GM18507 (cell line): ENCODE measurements around the gene SERPINB8.
A peak's percentile ranks its signal among the peaks of the same experiment; 100 is the strongest.

Experiments
- DNase-seq: peaks from one replicate; pipeline ENCODE4 v3.0.0; 2011; ENCODE audit warnings: low read depth; ENCODE audit not compliant: insufficient read length; ENCODE audit errors: extremely low spot score
- FAIRE-seq: peaks from 2 replicates; lab custom pipeline; 2011; peaks lifted over from hg19 to GRCh38; lab: Jason Lieb, UNC

Gene SERPINB8

GRCh38 chr18:63963615-63964256 is 6.1 kb upstream of the SERPINB8 start:
- DNase-seq = no peak
- FAIRE-seq = peak; percentile 85

DNA sequence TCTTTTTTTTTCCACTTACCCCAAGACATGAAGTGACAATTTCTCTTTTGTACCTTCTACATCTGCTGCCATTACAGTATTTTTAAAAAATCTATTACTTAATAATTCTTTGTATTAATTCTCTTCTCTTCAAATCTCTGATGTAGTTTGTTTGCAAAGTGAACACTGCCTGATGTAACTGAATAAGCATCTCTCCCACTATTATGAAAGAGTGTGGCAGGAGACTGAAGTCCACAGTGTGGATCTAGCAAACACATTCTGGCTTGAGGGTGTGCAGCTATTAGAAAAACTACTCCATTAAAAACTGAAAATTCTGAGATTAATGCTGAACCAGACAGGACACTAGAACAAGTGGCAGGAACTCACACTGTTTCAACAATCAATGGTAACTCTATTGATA is 5.0 kb upstream of the SERPINB8 start:
- FAIRE-seq = no peak
- no peak for DNase-seq

GRCh38 chr18:63965716-63966330 is 4.1 kb upstream of the SERPINB8 start:
- DNase-seq (no peak), FAIRE-seq (no peak)

GRCh38 chr18:63970809-63971205 is 926 bp downstream of the SERPINB8 start:
- DNase-seq (no peak), FAIRE-seq (no peak)

GRCh38 chr18:63971320-63972001 is 1.6 kb downstream of the SERPINB8 start:
- FAIRE-seq (no peak), DNase-seq (no peak)

- no peak for FAIRE-seq
- DNase-seq = no peak
Observed at GRCh38 chr18:63972002-63972376, 2.1 kb downstream of the SERPINB8 start.

- no peak for DNase-seq
- peak; percentile 77 for FAIRE-seq
Observed at GRCh38 chr18:63974991-63975390, 5.1 kb downstream of the SERPINB8 start.

DNA sequence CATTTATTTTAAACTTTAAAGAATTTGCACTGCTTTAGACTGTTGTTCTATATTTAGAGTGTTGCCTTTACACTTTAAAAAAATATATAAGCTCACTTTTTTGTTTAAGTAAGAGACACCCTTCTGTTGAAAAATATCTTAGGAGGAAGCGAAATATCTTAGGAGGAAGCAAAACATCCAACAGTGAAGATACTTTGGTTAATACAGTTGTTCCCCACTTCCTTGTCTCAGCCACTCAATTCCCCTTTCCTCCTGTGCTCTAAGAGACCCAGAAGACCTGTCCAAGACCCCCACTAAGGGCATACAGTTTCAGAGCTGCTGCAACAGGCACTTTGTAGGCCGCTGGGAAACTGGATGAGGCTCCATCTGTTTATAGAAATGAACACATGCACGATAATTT is 5.7 kb downstream of the SERPINB8 start:
- DNase-seq = no peak
- peak; percentile 56 for FAIRE-seq

GRCh38 chr18:63977040-63977439 is 7.2 kb downstream of the SERPINB8 start:
- FAIRE-seq = no peak
- DNase-seq = no peak

DNA sequence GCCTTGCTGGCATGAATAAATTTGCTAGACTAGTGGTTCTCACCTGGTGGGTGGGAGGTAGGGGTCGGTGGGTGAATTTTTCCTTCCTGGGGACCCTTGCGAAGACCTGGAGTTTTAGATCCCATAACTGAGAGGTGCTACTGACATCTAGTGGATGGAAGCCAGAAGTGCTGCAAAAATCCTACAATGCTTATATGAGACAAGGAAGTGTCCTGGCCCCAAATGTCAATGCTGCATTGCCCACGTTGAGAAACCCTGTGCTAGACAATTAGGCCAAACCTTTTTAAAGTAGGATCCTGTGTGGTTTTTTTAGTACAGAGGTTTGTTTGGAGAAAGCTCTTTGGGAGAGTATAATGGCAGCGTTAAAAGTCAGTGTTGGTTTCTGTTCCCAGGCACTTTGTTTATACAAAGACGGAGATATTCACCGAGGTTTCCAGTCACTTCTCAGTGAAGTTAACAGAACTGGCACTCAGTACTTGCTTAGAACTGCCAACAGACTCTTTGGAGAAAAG is 9.6 kb downstream of the SERPINB8 start:
- DNase-seq (no peak), FAIRE-seq (peak; percentile 84)

DNA sequence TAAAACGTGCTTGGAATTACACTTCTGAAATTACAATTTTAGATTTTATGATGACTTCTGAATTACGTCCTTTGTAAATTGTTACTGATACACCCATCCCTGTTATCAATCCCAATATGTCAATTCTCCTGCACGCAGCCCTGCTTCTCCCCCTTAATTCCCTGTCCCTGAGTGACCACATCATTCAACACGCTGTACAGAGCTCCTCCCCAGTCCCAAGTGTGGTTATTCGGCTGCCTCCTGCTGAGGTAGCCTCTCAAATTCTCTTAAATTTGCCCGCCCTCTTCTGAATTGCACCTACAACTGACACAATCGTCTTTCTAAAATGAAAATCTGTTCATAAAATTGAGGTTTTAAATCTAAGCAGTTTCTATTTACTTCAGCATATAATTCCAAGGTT is 10.1 kb downstream of the SERPINB8 start:
- no peak for FAIRE-seq
- DNase-seq = no peak

- no peak for DNase-seq
- FAIRE-seq = no peak
Observed at GRCh38 chr18:63980896-63981460, 11.1 kb downstream of the SERPINB8 start.

GRCh38 chr18:63981719-63982118 is 11.8 kb downstream of the SERPINB8 start:
- FAIRE-seq (no peak), DNase-seq (no peak)

GRCh38 chr18:63982361-63982760 is 12.5 kb downstream of the SERPINB8 start:
- DNase-seq = no peak
- no peak for FAIRE-seq

GRCh38 chr18:63986885-63987284 is 17.0 kb downstream of the SERPINB8 start:
- no peak for FAIRE-seq

DNA sequence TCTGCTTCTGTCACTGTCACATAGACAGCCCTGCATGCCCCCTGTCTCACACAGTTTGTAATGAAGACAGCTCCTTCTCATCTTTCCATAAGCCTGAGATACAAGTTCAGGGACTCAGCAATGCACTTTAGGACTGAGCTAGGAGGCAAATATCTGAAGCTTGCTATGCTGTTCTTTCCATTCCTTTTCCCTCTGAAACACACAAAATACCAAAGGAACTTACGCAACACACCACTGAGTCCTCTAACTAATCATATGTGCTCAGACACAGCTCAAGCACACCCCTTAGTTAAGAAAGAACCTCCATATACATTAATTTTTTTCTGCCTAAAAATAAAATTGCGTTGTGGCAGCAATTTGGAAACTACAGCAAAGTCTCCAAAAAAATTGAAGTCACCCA is 17.9 kb downstream of the SERPINB8 start:
- FAIRE-seq = no peak
- DNase-seq = no peak

More at GRCh38 chr18:63986885-63987284, 17.0 kb downstream of the SERPINB8 start:
- DNase-seq = no peak

DNA sequence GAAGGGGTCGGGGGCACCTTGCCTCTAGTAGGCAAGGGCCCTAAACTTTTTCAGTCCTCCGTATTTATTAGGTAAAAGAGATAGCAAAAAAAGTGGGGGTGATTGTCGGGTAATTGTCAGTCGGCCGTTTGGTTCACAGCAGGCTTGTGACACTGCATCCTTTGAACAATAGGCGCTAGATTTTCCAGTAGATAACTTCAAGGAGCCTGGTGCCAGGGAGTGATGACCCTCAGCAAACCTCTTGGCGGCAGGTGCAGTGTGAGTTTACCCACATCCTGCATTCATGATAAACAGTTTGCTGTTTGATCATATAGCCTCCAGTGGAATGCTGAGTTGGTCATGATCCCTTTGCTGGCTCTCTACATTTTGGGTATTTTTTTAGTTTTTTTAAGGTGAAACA is 22.9 kb downstream of the SERPINB8 start:
- DNase-seq (no peak), FAIRE-seq (no peak)

- DNase-seq = peak; percentile 11
- peak; percentile 66 for FAIRE-seq
Observed at GRCh38 chr18:63994783-63995399, 25.0 kb downstream of the SERPINB8 start.

- no peak for FAIRE-seq
Observed at GRCh38 chr18:63997041-63997440, 27.2 kb downstream of the SERPINB8 start.

DNA sequence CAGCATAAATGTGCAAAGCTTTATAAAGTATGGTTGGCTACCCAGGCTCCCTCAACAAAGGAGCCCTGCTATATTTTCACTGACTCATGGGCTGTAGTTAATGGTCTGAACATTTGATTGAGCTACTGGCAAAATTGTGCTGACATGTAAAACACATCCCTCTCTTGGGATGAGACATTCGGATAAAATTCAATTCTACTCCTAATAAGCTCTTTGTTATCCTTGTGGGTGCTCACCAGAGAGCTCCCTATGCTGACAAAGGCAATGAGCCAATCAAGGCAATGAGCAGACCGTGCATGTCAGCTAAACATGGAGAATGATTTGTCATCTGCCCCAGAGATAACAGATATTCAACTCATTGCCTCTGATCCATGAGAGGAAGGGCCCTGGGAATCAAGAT is 27.7 kb downstream of the SERPINB8 start:
- no peak for FAIRE-seq
- no peak for DNase-seq

More at GRCh38 chr18:63997041-63997440, 27.2 kb downstream of the SERPINB8 start:
- no peak for DNase-seq
